Hematopoietic multipotent progenitor cell (in vitro differentiated cells): ENCODE data around the gene TOMM20L. TPM values are rescaled to one million over a fixed set of nuclear protein-coding genes. Genes with fewer than 3 reads are reported as not detected.

Experiments used
- DNase-seq, 3 donors: peaks; one replicate each; pipeline ENCODE4 v3.0.0-alpha.2; 2011 to 2015; ENCODE audit warnings: low read depth in 2 of 3, low spot score in 2 of 3
- small RNA-seq: library from RNA; depleted of rRNA; stranded (forward); fragments of <200 nt; gene quantifications from one replicate; pipeline ENCODE3, GENCODE V24; 2012
- total RNA-seq: library from RNA; depleted of rRNA; stranded (reverse); fragments of >200 nt; gene quantifications from one replicate; pipeline ENCODE4 v1.2.3, GENCODE V29; 2012

TOMM20L gene
- total RNA-seq, 1 donor = 0.27 TPM

GRCh38 chr14:58426670-58427280, 31.0 kb downstream of the TOMM20L start:
- DNase-seq = peak in 1 of 3 donors; percentile 71

- DNase-seq = peak; percentile 87 to 100 (median 99)
Observed at GRCh38 chr14:58427281-58428117, 31.8 kb downstream of the TOMM20L start, which contains the start of the genes KIAA0586 and TIMM9. TSS of gene KIAA0586 (plus strand) at chr14:58427719. CDS start at chr14:58428265, 546 bp downstream. TSS of gene TIMM9 (minus strand) at chr14:58427531. CDS start at chr14:58411945, 15,586 bp downstream.

GRCh38 chr14:58428118-58428683, 32.5 kb downstream of the TOMM20L start:
- DNase-seq = peak in 2 of 3 donors; percentile 24 to 54

GRCh38 chr14:58430156-58430555, 34.4 kb downstream of the TOMM20L start:
- no peak for DNase-seq

GRCh38 chr14:58439476-58439875, 43.7 kb downstream of the TOMM20L start:
- no peak for DNase-seq

- no peak for DNase-seq
Observed at GRCh38 chr14:58444627-58445026, 48.9 kb downstream of the TOMM20L start.

GRCh38 chr14:58455593-58456265, 60.0 kb downstream of the TOMM20L start:
- no peak for DNase-seq

Small RNAs within 50 kb of the gene (small RNA-seq; reads per million reads assigned to genes)
- gene RF00019 = not detected

Other genes with a start within 250 kb of the TOMM20L start
- 1.1 TPM for gene ARMH4, start 243.7 kb upstream of the TOMM20L start, total RNA-seq
- 11.6 TPM for gene ACTR10, start 195.8 kb upstream of the TOMM20L start, total RNA-seq
- gene PSMA3, start 151.1 kb upstream of the TOMM20L start, total RNA-seq = 39.3 TPM
- 14.0 TPM for gene ARID4A, start 97.4 kb upstream of the TOMM20L start, total RNA-seq
- 17.2 TPM for gene TIMM9, start 31.6 kb downstream of the TOMM20L start, total RNA-seq
- gene KIAA0586, start 31.8 kb downstream of the TOMM20L start, total RNA-seq = 12.1 TPM
- gene DACT1, start 242.0 kb downstream of the TOMM20L start, total RNA-seq = 3.8 TPM